Epithelial cell of proximal tubule (primary cell): ENCODE data around the gene MSLN. TPM values are rescaled to one million over a fixed set of nuclear protein-coding genes. Genes with fewer than 3 reads are reported as not detected.
A peak's percentile ranks its signal among the peaks of the same experiment; 100 is the strongest.

Source experiments
- DNase-seq: peaks from one replicate; pipeline ENCODE4 v3.0.0-alpha.2; 2011; ENCODE audit warnings: low read depth
- H3K4me3 ChIP-seq: 2 replicates; pipeline ENCODE4 v1.5.1; 2011; ENCODE audit warnings: low read depth, mild to moderate bottlenecking, low read length
- CTCF ChIP-seq: conservative IDR thresholded peaks from 2 replicates; pipeline ENCODE4 v1.5.1; 2012; ENCODE audit warnings: low read depth, mild to moderate bottlenecking, low read length
- total RNA-seq: library from RNA; depleted of rRNA; stranded (reverse); fragments of >200 nt; gene quantifications from 2 replicates; pipeline ENCODE4 v1.2.3, GENCODE V29; 2015

MSLN gene
- total RNA-seq, 1 donor from 2014 or later = 29.7 TPM

GRCh38 chr16:719815-720446, 40.6 kb upstream of the MSLN start:
- peak; percentile 40 for TF ChIP-seq CTCF
- H3K4me3 ChIP-seq = peak overlapping the region; percentile 88
- no peak for DNase-seq

DNA sequence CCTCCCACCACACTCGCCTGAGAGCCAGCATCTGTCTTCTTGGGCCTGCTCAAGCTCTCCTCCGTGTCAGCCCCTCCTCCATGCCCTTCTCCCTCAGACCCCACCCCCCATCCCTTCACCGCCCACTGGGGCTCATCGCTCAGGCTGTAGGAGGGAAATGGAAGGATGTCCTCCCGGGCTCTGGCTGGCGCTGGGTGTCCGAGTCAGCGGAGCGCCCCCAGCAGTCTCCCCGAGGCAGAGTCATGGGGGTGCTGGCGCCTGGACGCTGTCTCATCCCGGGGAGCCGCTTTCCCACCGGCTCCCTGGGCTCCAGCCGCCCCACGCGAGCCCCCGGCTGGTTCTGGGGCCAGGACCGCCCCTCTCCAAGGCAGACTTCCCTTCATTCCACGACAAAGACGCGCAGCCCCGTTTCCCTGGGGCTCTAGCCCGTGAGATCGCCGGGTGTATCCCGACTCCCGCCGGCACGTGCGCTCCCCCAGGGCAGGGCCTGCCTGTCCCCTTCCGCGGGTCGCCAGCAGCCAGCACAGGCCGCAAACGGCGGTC, 40.0 kb upstream of the MSLN start:
- peak overlapping the region; percentile 88 for H3K4me3 ChIP-seq
- DNase-seq = no peak
- TF ChIP-seq CTCF = peak; percentile 22

DNA sequence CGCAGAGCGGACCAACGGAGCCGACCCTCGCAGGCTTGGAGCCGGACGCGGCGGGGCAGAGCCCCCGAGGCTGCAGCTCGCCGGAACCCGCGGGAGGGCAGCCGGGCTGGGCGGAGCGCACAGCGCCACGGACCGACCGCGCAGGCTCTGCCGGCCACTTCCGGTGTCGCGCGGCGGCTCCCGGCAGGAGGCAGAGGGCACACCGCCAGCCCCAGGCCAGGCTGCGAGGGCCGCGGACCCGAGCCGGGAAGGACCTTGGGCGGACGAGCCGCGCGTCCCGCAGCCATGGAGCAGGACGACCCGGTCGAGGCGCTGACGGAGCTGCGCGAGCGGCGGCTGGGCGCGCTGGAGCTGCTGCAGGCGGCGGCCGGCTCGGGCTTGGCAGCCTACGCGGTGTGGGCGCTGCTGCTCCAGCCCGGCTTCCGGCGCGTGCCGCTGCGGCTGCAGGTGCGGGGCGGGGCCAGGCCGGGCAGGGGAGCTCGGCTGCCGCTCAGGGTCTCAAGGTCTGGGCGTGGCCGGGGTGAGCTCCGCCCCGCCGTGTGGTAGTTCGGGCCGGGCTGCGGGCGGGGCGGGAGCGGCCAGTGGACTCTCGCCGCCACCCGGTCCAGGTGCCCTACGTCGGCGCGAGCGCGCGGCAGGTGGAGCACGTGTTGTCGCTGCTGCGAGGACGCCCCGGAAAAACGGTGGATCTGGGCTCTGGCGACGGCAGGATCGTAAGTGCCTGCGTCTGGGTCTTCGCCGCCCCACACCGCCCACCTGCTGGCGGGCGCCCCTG, 39.4 kb upstream of the MSLN start, which contains the start of gene ANTKMT:
Gene ANTKMT, plus strand, starts transcription at position 157 of the 775 bp plus-strand sequence. Its CDS starts 129 bp downstream, at position 286.
- H3K4me3 ChIP-seq = peak within 1 kb of the TSS; percentile 88
- DNase-seq = no peak
- no peak for TF ChIP-seq CTCF

DNA sequence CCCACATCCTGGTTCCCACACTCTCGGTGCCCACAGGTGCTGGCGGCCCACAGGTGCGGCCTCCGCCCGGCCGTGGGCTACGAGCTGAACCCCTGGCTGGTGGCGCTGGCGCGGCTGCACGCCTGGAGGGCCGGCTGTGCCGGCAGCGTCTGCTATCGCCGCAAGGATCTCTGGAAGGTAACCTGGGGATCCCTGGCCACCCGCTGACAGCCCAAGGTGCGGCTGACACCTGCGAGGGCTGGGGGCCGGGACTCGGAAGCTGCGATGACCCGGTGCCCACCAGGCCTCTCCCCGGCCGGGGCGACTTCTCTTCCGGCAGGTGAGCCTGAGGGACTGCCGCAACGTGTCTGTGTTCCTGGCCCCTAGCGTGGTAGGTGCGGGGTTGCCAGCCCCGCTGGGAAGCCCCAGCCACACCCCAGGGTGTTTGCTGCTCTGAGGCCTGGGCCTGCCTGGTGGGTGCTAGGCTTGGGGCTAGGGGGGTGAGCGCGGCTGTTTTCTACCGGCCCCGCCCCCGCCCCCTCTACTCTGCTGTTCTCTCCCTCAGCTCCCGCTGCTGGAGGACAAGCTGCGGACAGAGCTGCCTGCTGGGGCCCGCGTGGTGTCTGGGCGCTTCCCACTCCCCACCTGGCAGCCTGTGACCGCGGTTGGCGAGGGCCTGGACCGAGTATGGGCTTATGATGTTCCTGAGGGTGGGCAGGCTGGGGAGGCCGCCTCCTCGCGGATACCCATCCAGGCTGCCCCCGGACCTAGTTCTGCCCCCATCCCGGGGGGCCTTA, 38.6 kb upstream of the MSLN start:
- TF ChIP-seq CTCF = no peak
- H3K4me3 ChIP-seq = peak overlapping the region; percentile 88
- no peak for DNase-seq

DNA sequence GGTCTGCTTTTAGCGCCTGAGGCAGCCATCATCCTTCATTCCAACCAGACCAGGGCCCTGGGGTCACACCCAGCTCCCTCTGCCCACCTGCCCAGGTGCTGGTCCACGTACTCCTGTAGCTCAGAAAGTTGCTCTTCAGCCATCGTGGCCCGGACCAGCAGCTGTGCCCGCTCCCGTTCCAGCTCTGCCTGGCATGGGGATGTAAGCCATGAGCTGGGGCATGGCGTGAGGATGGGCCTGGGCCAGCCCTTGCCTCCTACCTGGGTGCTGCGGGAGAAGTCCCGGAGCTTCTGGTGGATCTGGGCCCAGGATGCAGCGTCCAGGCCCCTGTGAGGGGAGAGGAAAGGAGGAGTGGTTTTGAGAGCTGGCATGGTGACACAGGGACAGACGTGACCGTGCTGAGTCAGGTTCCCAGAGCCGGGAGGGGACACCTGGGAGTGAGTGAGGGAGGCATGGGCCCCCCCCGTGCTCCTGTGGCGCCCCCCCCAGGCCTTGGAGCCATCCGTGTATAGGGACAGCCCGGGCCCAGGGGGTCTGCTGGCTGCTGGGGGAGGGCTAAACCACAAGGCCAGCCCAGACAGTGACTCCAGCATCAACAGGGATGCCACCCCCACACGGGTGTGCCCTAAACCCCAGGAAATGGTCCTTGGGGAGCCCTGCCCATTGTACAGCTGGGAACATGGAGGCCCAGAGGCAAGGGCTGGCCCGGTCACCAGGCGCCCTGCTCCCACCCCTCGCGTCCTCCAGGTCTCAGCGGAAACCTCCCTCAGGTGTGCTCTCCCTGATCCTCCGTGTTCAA, 37.5 kb upstream of the MSLN start:
- DNase-seq = no peak
- no peak for TF ChIP-seq CTCF
- H3K4me3 ChIP-seq = no peak overlapping the region

DNA sequence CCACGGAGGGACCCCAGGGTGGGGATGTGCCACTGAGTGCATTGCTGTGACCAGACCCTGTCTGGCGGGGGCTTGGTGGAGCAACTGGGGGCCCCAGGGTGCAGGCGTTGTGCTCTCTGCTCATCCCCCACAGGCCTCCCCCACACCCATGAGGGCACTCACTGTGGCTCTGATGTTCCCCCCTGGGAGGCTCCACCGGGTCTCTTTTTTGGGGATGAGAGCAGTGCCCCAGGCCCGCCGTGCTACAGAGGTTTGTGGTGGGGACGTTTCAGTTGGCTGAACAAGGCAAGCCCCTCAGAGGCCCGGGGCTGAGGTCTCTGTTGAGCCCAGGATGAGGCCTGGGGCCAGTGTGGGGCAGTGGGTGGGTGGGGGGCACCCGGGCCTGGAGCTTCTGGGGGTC, 36.8 kb upstream of the MSLN start:
- no peak for TF ChIP-seq CTCF
- H3K4me3 ChIP-seq = no peak overlapping the region

More for the DNA sequence above, 36.8 kb upstream of the MSLN start:
- no peak for DNase-seq
